IMR-90 (cell line): ENCODE data around the gene MYH16.

ENCODE experiments used
- BHLHE40 ChIP-seq: fragments of 150-350 bp; IDR thresholded peaks from 2 replicates; pipeline ENCODE4 v1.6.1; 2016; ENCODE audit warnings: mild to moderate bottlenecking, low read depth, low read length
- FOS ChIP-seq: fragments of 150-350 bp; IDR thresholded peaks from 2 replicates; pipeline ENCODE4 v1.6.1; 2016; ENCODE audit warnings: low read depth, low read length
- MAZ ChIP-seq: IDR thresholded peaks from 2 replicates; pipeline ENCODE4 v1.6.1; 2012; ENCODE audit warnings: low read depth, mild to moderate bottlenecking, low read length, improper control_type of control experiment, moderate library complexity, borderline replicate concordance
- NFE2L2 ChIP-seq: fragments of 150-350 bp; IDR thresholded peaks from 2 replicates; pipeline ENCODE4 v1.6.1; 2016; ENCODE audit warnings: low read depth, mild to moderate bottlenecking, low read length
- RCOR1 ChIP-seq: IDR thresholded peaks from 2 replicates; pipeline ENCODE4 v1.6.1; 2012; ENCODE audit warnings: mild to moderate bottlenecking, low read length, improper control_type of control experiment; ENCODE audit not compliant: insufficient replicate concordance
- TF ChIP-seq, protein P1 (sequence below): conservative IDR thresholded peaks from 2 replicates; pipeline ENCODE4 v1.5.1; 2012; ENCODE audit warnings: mild to moderate bottlenecking, low read depth, low read length, improper control_type of control experiment
- TF ChIP-seq, protein P2 (sequence below): fragments of 150-350 bp; IDR thresholded peaks from 2 replicates; pipeline ENCODE4 v1.6.1; 2017; ENCODE audit warnings: mild to moderate bottlenecking, antibody characterized with exemption, low read length, low read depth

DNA sequence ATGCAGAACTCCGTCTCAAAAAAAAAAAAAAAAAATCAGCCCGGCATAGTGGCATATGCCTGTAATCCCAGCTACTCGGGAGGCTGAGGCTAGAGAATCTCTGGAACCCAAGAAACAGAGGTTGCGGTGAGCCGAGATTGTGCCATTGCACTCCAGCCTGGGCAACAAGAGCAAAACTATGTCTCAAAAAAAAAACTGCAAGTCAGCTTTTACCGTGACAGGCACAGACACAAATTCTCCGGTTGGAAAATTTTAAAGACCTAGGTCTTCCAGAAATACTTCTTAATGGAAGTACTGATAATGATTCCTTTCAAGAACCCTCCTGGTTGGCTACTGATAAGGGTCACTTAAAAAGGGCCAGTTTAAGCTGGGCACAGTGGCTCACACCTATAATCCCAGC lies 82.5 kb downstream of the MYH16 start:
- TF ChIP-seq, protein P1, sequence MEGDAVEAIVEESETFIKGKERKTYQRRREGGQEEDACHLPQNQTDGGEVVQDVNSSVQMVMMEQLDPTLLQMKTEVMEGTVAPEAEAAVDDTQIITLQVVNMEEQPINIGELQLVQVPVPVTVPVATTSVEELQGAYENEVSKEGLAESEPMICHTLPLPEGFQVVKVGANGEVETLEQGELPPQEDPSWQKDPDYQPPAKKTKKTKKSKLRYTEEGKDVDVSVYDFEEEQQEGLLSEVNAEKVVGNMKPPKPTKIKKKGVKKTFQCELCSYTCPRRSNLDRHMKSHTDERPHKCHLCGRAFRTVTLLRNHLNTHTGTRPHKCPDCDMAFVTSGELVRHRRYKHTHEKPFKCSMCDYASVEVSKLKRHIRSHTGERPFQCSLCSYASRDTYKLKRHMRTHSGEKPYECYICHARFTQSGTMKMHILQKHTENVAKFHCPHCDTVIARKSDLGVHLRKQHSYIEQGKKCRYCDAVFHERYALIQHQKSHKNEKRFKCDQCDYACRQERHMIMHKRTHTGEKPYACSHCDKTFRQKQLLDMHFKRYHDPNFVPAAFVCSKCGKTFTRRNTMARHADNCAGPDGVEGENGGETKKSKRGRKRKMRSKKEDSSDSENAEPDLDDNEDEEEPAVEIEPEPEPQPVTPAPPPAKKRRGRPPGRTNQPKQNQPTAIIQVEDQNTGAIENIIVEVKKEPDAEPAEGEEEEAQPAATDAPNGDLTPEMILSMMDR: no peak
- TF ChIP-seq RCOR1 (no peak), BHLHE40 (no peak), NFE2L2 (no peak), MAZ (no peak), FOS (no peak)
- TF ChIP-seq, protein P2, sequence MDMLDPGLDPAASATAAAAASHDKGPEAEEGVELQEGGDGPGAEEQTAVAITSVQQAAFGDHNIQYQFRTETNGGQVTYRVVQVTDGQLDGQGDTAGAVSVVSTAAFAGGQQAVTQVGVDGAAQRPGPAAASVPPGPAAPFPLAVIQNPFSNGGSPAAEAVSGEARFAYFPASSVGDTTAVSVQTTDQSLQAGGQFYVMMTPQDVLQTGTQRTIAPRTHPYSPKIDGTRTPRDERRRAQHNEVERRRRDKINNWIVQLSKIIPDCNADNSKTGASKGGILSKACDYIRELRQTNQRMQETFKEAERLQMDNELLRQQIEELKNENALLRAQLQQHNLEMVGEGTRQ: no peak
